AG04449 (cell line): ENCODE data around the gene CTTNBP2NL.

Source experiments
- CTCF ChIA-PET: fragments of 350-600 bp; formaldehyde crosslinking; extraction: SDS; loops from one replicate; lab custom pipeline; 2021; ENCODE audit warnings: antibody characterized with exemption; lab: Yijun Ruan, JAX
- POLR2A ChIA-PET: fragments of 400-600, 350-600 bp; formaldehyde crosslinking; extraction: SDS; loops from one replicate; lab custom pipeline; 2020; ENCODE audit warnings: antibody characterized with exemption, inconsistent platforms; lab: Yijun Ruan, JAX
- DNase-seq: peaks from one replicate; pipeline ENCODE4 v3.0.0-alpha.2; 2010; ENCODE audit warnings: low read depth, low spot score
- H3K4me3 ChIP-seq: 2 replicates; pipeline ENCODE4 v1.5.1; 2011; ENCODE audit warnings: low read depth, mild to moderate bottlenecking, control low read depth, low read length
- TF ChIP-seq, protein P1 (sequence below): IDR thresholded peaks from one replicate; pipeline ENCODE4 v1.5.1; 2011; ENCODE audit warnings: mild to moderate bottlenecking, moderate library complexity, low read length, control low read depth, inconsistent platforms; ENCODE audit not compliant: insufficient read depth; ENCODE audit errors: missing control alignments

CTTNBP2NL gene

DNA sequence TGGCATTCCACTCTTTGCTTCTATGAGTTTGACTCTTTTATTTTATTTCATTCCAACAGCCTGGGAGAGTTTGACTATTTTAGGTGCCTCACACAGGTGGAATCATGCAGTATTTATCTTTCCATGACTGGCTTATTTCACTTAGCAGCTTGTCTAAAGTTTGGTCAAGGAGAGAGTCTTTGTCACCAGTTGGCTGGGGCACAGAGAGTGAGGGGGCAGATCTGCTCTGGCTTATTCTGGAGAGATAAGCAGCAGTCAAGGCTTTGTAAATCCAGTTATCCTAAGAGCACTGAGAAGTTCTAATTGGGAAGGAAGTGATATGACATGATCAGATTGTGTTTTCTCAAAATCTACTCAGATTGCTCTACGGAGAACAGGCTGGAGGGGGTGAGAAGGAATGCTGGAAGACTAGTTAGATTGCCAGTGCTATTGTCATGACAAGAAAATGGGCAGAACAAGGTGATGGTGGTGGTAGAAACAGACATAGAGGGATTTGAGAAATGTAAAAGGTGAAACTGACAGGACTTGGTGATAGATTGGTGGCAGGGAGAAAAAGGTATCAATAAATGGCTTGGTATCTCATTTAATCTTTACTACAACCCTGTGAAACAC lies 12.1 kb upstream of the CTTNBP2NL start:
- H3K4me3 ChIP-seq: no peak overlapping the region
- no peak for DNase-seq
- TF ChIP-seq, protein P1, sequence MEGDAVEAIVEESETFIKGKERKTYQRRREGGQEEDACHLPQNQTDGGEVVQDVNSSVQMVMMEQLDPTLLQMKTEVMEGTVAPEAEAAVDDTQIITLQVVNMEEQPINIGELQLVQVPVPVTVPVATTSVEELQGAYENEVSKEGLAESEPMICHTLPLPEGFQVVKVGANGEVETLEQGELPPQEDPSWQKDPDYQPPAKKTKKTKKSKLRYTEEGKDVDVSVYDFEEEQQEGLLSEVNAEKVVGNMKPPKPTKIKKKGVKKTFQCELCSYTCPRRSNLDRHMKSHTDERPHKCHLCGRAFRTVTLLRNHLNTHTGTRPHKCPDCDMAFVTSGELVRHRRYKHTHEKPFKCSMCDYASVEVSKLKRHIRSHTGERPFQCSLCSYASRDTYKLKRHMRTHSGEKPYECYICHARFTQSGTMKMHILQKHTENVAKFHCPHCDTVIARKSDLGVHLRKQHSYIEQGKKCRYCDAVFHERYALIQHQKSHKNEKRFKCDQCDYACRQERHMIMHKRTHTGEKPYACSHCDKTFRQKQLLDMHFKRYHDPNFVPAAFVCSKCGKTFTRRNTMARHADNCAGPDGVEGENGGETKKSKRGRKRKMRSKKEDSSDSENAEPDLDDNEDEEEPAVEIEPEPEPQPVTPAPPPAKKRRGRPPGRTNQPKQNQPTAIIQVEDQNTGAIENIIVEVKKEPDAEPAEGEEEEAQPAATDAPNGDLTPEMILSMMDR: no peak
- ChIA-PET POLR2A (interaction anchor here (0.5 kb wide), 1 partner anchor 235 kb away, joined by 3 read pairs; the partner anchor contains the start of gene ST7L), CTCF (interaction anchor here (1.2 to 6.2 kb wide), 3 partner anchors 10 to 230 kb away, joined by 4 to 99 read pairs (median 4); no protein-coding TSS in a partner anchor)

DNA sequence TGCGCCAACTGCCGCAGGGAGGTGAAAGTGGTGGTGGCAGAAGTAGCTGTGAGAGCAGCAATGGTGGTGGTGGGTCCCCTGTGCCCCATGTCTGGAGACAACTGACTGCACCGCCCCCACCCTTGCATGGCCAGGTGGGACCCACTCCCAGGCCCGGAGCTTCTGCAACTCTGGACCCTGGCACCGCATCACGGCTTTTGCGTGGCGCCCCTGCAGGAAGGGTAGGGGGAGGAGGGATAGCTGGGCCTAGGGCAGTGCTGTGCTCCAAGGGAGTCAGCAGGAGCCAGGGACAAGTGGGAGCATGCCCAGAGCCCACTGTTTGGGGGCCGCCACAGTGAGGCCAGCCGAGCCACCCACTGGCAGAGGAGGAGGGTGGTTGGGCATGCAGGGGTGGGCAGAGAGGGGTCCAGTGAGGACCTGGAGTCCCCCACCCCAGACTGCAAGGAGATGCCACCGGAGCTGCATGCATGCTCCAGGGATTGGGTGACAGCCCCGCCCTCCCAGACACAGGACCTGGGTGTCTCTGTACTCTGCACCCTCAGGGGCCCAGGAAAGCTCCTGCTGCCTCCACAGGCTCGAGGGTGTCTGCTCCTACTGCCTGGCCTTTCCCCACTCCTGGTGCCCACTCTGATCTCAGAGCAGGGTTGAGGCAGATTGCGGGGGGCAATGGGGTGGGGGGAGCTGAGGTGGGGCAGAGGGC lies 9.8 kb upstream of the CTTNBP2NL start:
- TF ChIP-seq, protein P1: no peak
- DNase-seq: no peak
- no peak overlapping the region for H3K4me3 ChIP-seq
- POLR2A ChIA-PET: no interaction called here
- CTCF ChIA-PET: interaction anchor here (1.0 to 2.1 kb wide), 6 partner anchors 9 to 330 kb away, joined by 3 to 6 read pairs (median 4); no protein-coding TSS in a partner anchor

DNA sequence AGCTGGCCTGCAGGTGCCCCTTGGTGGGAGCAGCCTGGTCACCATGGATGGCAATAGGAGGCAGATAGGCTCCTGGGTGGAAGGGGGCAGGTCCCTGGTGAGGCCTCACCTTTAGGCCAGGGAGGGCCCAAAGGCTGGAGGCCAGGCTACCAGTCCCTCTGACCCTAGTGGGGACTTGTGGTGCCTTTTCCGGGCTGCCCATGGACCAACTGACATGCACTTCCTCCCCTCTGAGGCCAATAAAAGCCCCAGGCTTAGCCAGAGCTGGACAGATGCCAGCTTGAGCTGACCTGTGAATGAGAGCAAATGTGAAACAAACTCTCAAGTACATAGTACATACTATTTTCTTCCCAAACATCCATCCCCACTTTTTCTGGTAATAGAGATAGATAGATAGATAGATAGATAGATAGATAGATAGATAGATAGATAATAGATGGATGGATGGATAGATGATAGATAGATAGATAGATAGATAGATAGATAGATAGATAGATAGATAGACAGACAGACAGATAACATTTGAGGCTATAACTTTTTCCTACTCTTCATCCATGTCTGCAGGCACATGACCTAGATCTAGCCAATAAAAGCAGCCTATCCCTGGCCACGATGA lies 9.2 kb upstream of the CTTNBP2NL start:
- TF ChIP-seq, protein P1: no peak
- DNase-seq: no peak
- ChIA-PET POLR2A (no interaction called here), CTCF (interaction anchor here (1.0 to 10.8 kb wide), 9 partner anchors 9 to 329 kb away, joined by 3 to 250 read pairs (median 4); no protein-coding TSS in a partner anchor)
- no peak overlapping the region for H3K4me3 ChIP-seq

DNA sequence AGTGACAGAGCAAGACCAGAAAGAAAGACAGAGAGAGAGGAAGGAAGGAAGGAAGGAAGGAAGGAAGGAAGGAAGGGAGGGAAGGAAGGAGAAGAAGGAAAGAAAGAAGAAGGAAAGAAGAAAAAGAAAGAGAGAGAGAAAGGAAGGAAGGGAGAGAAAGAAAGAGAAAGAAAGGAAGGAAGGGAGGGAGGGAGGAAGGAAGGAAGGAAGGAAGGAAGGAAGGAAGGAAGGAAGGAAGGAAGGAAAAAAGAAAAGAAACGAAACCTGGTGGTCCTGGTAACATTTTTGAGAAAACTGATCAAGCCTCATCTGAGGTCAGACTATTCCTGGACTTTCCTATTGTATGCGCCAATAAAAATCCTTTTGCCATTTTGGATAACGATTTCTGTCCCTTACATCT lies 8.2 kb upstream of the CTTNBP2NL start:
- ChIA-PET CTCF (interaction anchor here (1.1 to 10.8 kb wide), 4 partner anchors 18 to 320 kb away, joined by 3 to 250 read pairs (median 4); no protein-coding TSS in a partner anchor), POLR2A (no interaction called here)
- TF ChIP-seq, protein P1: no peak
- no peak for DNase-seq
- no peak overlapping the region for H3K4me3 ChIP-seq

DNA sequence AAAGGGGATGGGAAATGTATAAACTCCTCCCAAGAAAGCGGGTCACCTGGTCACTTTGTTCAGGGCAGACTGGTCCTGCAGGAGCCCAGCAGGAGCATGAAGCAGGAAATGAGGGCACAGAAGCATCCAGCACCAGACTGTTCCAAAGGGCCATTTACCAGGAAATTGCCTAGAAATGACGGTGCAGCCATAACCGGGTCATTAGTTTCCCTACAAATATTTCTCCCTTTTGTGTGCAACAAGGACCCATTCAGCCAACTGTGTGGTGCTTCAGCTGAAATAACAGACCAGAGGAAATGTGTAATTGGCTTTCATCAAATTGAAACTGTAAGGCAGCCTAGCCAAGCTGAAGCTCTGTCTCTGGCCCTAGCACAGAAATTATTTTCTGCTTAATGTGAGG lies 7.6 kb upstream of the CTTNBP2NL start:
- ChIA-PET POLR2A (interaction anchor here (1.3 kb wide), 1 partner anchor 312 kb away, joined by 4 read pairs; no protein-coding TSS in a partner anchor), CTCF (interaction anchor here (1.2 to 10.8 kb wide), 9 partner anchors 17 to 328 kb away, joined by 4 to 250 read pairs (median 39); partner anchors contain the start of genes CAPZA1, PPM1J, RHOC and ST7L)

More for the DNA sequence above, 7.6 kb upstream of the CTTNBP2NL start:
- TF ChIP-seq, protein P1: no peak
- DNase-seq: no peak
- H3K4me3 ChIP-seq: no peak overlapping the region
